ELR (cell line): ENCODE results near the gene ZNF383.
"Not testable (repeated sequence)": the region's sequence is repeated elsewhere in the genome, so short reads cannot be mapped to it uniquely, and the experiment has no call there.

ENCODE experiments used
- DNase-seq: peaks from one replicate; pipeline ENCODE4 v3.0.0-alpha.2; 2015; ENCODE audit warnings: low read depth

ZNF383 gene

GRCh38 chr19:37217775-37218591 is at the start of gene ZNF383:
TSS of gene ZNF383 (plus strand) at chr19:37218214. CDS start at chr19:37230454, 12,240 bp downstream.
- DNase-seq, result peak; percentile 90

GRCh38 chr19:37172368-37173366 is 45.3 kb upstream of the ZNF383 start, which contains the start of gene ZNF585A:
TSS of gene ZNF585A (minus strand) at chr19:37172695. CDS start at chr19:37169910, 2,785 bp downstream.
- peak; percentile 95 for DNase-seq

- not testable (repeated sequence) for DNase-seq
These were observed 31.9 kb upstream of the ZNF383 start for GRCh38 chr19:37186071-37186470.

- DNase-seq, result not testable (repeated sequence)
These were observed 22.8 kb upstream of the ZNF383 start for GRCh38 chr19:37195248-37195647.

- DNase-seq, result not testable (repeated sequence)
These were observed 20.9 kb upstream of the ZNF383 start for GRCh38 chr19:37197115-37197514.

GRCh38 chr19:37197768-37198167 is 20.2 kb upstream of the ZNF383 start:
- no peak for DNase-seq

GRCh38 chr19:37217480-37217774 is 587 bp upstream of the ZNF383 start:
- no peak for DNase-seq

- peak; percentile 13 for DNase-seq
These were observed 550 bp downstream of the ZNF383 start for GRCh38 chr19:37218592-37218935.

GRCh38 chr19:37220383-37220782 is 2.4 kb downstream of the ZNF383 start:
- no peak for DNase-seq

GRCh38 chr19:37221136-37221535 is 3.1 kb downstream of the ZNF383 start:
- no peak for DNase-seq

- no peak for DNase-seq
These were observed 8.2 kb downstream of the ZNF383 start for GRCh38 chr19:37226248-37226647.

GRCh38 chr19:37227996-37228395 is 10.0 kb downstream of the ZNF383 start:
- peak; percentile 27 for DNase-seq

- DNase-seq, result no peak
These were observed 25.2 kb downstream of the ZNF383 start for GRCh38 chr19:37243206-37243632.

GRCh38 chr19:37251308-37252229 is 33.6 kb downstream of the ZNF383 start:
- peak; percentile 97 for DNase-seq

- DNase-seq, result not testable (repeated sequence)
These were observed 45.0 kb downstream of the ZNF383 start for GRCh38 chr19:37263028-37263427.

- DNase-seq, result not testable (repeated sequence)
These were observed 49.0 kb downstream of the ZNF383 start for GRCh38 chr19:37267005-37267404.

- not testable (repeated sequence) for DNase-seq
These were observed 49.7 kb downstream of the ZNF383 start for GRCh38 chr19:37267755-37268154.

GRCh38 chr19:37280656-37281055 is 62.6 kb downstream of the ZNF383 start:
- not testable (repeated sequence) for DNase-seq

- DNase-seq, result not testable (repeated sequence)
These were observed 66.0 kb downstream of the ZNF383 start for GRCh38 chr19:37284020-37284419.

- not testable (repeated sequence) for DNase-seq
These were observed 71.2 kb downstream of the ZNF383 start for GRCh38 chr19:37289229-37289628.
